ENCODE data around the gene LRP1.

Gene LRP1

DNA sequence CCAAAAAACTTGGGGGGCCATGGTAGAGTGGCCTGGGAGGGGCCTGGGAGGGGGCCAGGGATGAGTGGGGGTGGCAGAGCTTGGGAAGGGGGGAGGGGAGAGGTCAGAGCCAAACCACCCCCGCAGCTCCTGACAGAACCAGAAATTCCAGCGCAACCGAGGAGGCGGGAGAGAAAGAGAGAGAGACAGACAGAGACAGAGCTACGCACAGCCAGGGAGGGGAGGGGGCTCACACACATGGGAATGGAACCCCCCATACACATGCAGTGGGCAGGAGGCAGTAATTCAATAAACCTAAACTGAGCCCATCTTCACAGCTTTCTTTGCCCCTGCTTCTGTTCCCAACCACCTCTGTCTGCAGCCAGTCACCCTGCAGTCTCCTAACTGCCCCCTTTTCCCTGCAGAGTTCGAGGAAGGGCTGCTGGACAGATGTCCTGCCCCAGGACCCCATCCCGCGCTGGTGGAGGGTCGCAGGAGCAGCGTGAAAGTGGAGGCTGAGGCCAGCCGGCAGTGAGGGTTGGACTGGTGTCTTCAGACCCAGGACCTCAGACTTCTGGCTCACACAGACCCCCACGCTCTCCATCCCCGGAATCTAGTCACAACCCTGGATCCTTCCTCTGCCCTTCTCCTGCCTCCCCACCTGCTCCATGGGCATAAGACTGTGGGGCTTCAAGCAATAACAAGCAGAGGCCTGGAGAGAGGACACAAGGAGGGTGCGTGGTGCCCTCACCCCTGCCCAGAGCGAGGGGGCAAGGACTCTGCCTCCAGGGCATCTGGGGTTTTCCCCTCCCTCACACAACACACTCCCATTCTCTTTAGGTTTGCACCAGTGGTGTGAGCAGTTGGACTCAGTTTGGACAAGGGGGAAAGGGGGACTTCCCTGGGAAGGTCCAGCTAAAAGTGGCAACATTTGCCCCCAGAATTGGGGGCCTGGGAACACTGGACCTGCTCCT is 33.8 kb upstream of the LRP1 start:
- no peak for DNase-seq

DNA sequence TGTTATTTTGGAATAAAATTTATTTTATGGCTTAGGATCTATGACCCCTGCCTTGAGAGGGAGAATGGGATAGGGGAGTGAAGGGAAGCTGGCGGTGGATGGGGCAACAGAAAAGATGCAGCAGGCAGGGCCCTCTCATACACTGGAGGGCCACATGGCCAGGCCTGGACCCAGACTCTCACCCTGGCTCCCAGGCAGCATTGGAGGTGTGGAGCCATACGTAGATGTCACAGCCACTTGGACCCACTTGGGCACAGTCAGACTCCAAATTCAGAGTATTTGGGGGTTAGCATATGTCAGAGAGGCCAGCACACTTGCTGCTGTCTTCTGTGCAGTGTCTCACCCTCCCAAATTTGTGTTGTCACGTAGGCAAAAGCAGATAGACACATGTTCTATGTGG is 32.8 kb upstream of the LRP1 start:
- DNase-seq, result no peak

- DNase-seq, result no peak
Measured at GRCh38 chr12:57096099-57096572, 32.1 kb upstream of the LRP1 start.

- DNase-seq, result no peak
Measured at GRCh38 chr12:57096748-57097553, 31.3 kb upstream of the LRP1 start.

GRCh38 chr12:57097554-57097835 is 30.8 kb upstream of the LRP1 start:
- no peak for DNase-seq

DNA sequence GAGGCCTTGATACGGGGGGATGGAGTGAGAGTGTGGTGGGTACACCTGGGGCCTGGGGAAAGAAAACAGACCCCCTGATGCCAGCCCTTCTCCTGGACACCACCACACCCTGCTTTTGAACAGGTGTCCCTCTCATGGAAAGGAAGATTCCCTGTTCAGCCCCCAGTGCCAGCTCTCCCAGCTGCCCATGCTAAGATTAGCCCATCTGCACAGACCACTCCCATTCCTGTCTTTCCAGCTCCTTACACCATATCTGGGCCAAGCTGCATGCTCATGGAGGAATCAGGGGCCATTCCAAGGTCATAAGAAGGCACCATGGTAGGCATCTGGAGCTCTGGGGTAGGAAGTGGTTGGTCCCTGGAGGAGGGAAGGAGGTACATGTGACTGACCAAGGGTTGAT is 29.7 kb upstream of the LRP1 start:
- no peak for DNase-seq

DNA sequence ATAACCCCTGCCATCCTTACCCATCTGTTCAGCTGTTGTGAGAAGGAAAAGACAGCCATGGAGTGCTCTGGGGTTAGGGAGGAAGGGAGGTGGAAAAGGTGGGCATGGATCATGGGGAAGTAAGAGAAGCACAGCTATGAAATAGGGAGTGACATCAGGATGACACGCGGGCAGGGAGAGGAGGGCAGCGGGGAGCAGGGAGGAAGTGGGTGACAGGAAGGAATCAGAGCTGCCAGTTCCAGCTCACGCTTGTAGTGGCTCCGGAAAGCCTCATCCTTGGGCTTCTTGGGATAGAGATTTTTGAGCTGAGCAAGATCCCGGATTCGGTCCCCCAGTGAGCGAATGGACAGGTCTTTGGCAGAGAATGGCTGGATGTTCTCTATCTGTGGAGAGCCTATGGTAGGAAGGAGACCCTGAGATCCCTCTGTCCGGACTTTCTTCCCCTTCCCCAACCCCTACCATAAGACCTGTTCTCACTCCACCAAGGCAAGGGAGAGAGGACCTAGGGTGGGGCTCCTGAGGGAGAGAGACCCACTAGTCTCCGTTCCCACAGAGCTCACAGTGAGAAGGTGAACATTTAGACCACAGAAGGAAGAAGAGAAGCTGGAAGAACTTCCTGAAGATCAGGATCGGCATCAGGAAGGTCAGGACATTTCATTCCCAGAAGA is 29.1 kb upstream of the LRP1 start:
- DNase-seq, result no peak

DNA sequence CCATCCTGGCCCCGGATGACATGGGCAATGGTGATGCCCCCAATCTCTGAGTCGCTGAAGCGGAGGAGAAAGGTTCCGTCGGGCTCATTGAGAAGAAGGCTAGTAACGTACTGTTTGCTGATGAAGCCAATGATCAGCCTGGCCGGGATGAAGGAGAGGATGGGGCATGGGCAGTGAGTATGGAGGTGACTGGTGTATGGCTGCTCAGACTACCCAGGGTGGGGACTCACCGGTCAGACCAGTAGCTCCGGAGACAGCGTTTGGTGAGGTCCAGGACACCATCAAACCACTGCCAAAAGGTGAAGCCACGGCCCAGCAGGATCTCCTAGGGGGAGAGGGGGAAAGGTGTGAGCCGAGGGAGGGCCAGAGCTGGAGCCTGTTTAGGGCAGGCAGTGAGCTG is 28.5 kb upstream of the LRP1 start:
- no peak for DNase-seq

GRCh38 chr12:57101892-57102695 is 26.2 kb upstream of the LRP1 start:
- DNase-seq, result no peak

DNA sequence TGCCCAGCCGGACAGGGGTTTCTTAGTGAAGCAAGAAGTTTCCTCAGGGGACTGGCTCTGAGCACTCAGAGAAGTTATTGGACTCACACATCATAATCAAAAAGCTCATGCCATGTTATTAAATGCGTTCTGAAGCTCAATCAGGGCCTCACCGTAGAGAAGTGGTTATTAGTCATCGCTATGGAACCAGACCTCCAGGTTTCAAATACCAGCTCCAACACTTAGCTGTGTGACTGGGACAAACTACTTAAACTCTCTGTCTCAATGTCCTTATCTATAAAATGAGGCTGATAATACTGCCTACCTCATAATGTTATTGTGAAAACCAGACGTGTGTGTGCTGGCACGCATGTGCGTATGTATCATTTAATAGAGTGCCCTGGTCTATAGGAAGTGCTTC is 24.4 kb upstream of the LRP1 start:
- no peak for DNase-seq

- DNase-seq, result no peak
Measured at GRCh38 chr12:57104292-57104910, 23.9 kb upstream of the LRP1 start.

DNA sequence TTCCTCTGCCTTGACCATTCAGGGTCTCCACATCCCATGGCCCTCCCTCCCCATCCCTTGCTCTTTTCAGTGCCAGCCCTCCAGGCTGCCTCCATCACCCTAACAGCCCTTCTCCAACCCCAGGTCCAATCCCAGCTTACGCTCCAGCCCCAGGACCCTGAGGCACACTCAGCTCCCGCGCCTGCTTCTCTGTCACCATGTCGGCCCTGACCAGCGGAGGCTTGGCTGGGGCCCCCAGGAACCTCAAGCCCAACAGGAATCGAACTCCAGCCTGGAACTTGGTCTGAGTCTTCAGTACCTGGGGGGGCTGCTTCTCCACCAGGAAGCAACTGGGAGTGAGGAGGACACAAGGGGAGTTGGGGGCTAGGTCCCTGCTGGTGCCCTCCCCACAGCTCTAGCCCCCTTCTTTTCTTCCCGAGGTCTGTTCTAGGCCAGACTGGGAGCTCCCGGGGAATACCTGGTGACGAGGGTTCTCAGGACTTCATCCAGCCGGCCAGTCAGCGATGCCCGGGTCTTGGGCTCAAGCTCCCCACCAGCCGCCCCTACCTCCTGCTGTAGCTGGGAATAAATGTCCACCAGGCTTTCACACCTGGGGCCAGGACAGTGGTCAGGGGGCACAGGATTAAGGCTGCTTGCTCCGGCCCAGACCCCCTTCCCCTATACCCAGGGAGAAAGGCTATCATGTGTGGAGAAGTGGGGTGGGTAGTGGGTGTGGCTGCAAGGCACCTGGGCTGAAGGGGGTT is 23.1 kb upstream of the LRP1 start:
- no peak for DNase-seq

DNA sequence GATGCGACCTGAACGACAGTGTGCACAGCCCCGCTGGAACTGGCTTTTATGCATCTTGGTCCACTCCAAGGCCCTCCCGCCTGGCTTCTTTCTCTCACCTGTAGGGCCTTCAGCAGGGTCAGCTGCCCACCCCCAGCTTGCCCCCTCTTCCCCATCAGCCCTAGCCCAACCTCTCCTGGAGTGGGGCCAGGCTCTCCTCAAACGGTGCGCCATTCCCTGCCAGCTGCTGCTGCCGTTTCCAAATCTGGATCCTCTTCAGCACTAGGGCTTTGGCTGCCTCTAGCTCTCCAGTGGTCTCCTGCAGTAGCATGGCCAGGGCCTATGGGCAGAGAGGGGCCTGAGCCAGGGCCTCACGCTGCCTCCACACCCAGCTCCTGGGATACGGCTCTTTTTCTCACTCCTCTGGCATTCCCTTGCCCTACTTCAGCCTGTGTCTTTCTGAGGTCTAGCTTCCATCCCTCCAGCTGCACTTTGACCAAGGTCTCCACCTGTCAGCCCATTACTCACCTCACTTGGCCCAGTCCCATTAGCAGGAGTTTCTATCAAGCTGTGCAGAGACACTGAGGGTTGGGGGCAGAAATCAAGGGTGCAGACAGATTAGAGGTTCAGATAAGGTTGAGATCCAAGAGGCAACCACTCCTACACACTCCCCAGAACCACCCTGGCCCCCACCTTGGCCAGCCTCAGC is 22.1 kb upstream of the LRP1 start:
- no peak for DNase-seq

- no peak for DNase-seq
Measured at GRCh38 chr12:57107456-57108155, 20.7 kb upstream of the LRP1 start.

DNA sequence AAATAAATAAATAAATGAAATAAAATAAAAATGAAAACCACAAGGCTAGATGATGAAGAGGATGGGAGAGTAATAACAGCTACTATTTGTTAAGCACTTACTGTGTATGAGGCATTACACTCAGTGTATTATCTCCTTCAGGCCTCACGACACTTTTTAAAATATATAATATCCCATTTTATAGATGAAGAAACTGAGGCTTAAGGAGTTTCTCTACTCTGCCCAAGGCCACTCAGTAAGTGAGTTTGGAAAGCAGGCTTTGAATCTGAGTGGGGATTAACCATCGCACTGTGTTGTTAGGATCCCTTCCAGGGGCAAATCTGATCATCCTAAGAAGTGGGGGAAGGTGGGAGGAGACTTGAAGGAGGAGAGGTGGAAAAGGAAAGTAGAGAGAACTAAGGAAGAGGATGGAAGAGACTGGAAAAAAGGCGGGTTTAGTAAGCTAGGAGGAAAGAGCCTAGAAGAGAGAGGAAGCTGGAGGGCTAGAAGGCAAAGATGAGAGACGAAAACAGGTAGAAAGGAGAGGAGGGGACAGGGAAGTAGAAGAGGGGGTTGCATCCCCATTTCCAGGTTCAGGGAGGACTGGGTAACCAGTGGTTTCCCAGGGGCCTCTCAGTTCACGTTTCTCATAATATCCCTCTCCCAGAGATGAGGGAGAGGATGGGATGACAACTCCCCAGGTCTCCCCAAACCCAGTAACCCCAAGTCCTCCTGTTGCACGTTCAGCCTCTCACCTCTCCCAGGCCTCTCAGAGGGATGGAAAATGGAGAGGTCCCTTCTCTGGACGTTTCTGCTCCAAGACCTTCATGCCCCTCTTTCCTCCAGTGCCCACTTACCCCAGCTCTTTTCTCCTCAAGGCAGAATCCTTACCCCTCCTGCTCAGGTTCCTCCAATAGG is 18.8 kb upstream of the LRP1 start:
- no peak for DNase-seq

DNA sequence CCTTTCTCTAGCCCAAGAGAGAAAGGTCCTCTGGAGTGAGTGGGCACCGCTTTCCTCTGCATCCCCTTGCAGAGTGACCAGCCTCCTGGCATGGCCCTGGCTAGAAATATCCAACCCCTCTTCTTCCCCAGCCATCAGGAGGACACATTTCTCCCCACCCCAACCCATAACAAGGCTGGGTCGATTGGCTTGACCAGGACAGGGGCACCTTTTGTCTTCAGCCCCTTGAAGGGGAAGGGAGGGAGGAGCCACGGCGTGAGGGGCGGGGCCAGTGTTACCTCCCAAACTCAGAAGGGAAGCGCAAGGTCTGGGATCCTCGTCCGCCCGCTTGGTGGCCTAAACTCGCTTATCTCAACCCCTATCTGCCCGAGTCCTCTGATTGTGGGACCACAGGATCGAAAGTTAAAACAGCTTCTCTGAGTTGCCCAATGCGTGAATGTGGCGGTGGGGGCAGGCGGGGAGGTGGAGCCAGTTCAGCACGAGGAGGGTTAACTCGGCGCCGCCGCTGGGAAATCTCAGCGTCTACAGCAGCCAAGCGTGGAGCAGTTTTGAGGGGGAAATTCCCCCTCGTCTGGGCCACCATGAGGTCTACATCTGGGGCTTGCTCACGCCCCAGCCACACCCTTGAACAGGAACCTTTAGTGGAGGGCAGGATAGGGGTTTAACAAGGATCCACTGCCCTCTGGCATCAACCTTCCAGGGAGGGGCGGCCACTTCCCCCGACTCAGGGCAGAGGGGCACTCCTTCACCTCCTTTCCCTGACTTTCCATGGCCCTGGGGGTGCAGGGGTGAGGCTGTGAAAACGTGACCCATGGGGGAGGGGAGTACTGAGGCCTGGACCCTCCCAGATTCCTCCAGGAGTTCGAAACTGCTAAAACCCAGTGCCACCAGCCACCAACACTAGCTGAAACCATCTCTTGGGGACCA is 17.9 kb upstream of the LRP1 start:
- DNase-seq, result no peak

GRCh38 chr12:57111031-57111734 is 17.1 kb upstream of the LRP1 start, which contains the start of gene STAT6:
STAT6 (minus strand) TSS chr12:57111362; CDS start chr12:57108278, 3,084 bp downstream.
- no peak for DNase-seq
